Stimulated activated effector memory CD8-positive, alpha-beta T cell treated with anti-CD3 and anti-CD28 coated beads, Interleukin-12 subunit alpha, Interleukin-12 subunit beta, amount 100 ng/mL, for 72 hours (primary cell): Measurements from ENCODE around the gene SCOC.
"Not testable (repeated sequence)": the region's sequence is repeated elsewhere in the genome, so short reads cannot be mapped to it uniquely, and the experiment has no call there.

Experiments
- ATAC-seq: fragments of 150-1000 bp; cut with Tn5 transposase; 2 replicates; pipeline ENCODE4 v1.10.0; 2021
- DNase-seq, 2 donors: peaks; one replicate each; pipeline ENCODE4 v3.0.0; 2021 to 2022; ENCODE audit warnings: low spot score in 2 of 2
- H3K27ac Mint-ChIP-seq: one replicate; pipeline ENCODE4 v1.8.0; 2022; ENCODE audit warnings: mild to moderate bottlenecking, mixed read lengths
- H3K36me3 Mint-ChIP-seq: one replicate; pipeline ENCODE4 v1.8.0; 2022; ENCODE audit warnings: mild to moderate bottlenecking, mixed read lengths
- H3K4me1 Mint-ChIP-seq: one replicate; pipeline ENCODE4 v1.8.0; 2022; ENCODE audit warnings: mixed read lengths
- H3K4me3 Mint-ChIP-seq: one replicate; pipeline ENCODE4 v1.8.0; 2022; ENCODE audit warnings: mild to moderate bottlenecking, mixed read lengths
- H3K9me3 Mint-ChIP-seq: one replicate; pipeline ENCODE4 v1.8.0; 2022; ENCODE audit warnings: mixed read lengths

The SCOC gene

DNA sequence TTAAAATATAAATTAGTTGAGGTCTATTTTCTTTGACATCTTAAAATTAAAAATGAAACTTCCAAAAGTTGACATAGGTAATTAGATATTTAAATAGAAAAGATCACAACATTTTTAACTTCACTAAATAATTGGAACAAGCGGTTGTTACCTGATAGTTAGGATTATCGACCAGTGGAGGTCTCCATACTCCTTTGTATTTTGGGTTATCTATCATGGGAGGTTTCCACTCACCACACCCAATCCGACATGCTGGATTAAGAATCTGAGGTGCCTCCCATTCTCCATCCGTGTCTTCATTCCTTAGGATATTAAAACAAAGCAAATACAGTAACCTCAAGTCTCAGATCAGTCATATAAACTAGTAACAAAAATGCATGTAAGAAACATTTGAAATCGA lies 22.2 kb downstream of the SCOC start:
- no peaks in the 10 kb centered on the region for H3K4me1 Mint-ChIP-seq
- no peak overlapping the region for H3K4me3 Mint-ChIP-seq
- no peak overlapping the region for H3K27ac Mint-ChIP-seq
- ATAC-seq: no peak
- H3K9me3 Mint-ChIP-seq: no peaks in the 10 kb centered on the region
- H3K36me3 Mint-ChIP-seq: no peaks in the 10 kb centered on the region
- DNase-seq: no peak

DNA sequence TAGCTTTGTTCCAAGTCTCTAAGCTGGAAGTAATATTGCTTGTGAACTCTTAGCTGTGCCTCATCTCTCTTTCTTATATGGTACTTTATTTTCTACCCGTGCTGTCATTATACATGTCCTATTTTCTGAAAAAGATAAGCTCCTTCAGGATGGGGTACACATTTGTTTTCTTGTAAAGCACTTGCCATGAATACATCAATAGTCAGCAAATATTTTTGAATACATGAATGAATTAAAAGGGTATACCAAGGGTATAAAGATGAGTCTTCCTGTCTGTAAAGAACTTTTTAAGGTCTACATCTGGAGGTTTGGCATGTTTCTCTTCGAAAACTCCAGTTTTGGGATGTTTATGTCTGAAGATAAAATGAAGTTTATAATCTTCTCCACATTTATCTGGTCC lies 26.7 kb downstream of the SCOC start:
- ATAC-seq (no peak), DNase-seq (no peak)
- Mint-ChIP-seq H3K4me1 (no peaks in the 10 kb centered on the region), H3K36me3 (no peaks in the 10 kb centered on the region), H3K27ac (no peak overlapping the region), H3K9me3 (no peaks in the 10 kb centered on the region), H3K4me3 (no peak overlapping the region)

- no peak overlapping the region for H3K4me3 Mint-ChIP-seq
- DNase-seq (no peak), ATAC-seq (peak; percentile 83)
- H3K36me3 Mint-ChIP-seq: no peaks in the 10 kb centered on the region
- H3K27ac Mint-ChIP-seq: no peak overlapping the region
- no peaks in the 10 kb centered on the region for H3K4me1 Mint-ChIP-seq
- H3K9me3 Mint-ChIP-seq: no peaks in the 10 kb centered on the region
These were observed 32.8 kb downstream of the SCOC start for GRCh38 chr4:140406292-140406691.

- no peak overlapping the region for H3K4me3 Mint-ChIP-seq
- ATAC-seq (peak; percentile 67), DNase-seq (no peak)
- H3K9me3 Mint-ChIP-seq: no peaks in the 10 kb centered on the region
- no peaks in the 10 kb centered on the region for H3K4me1 Mint-ChIP-seq
- no peaks in the 10 kb centered on the region for H3K36me3 Mint-ChIP-seq
- H3K27ac Mint-ChIP-seq: no peak overlapping the region
These were observed 35.5 kb downstream of the SCOC start for GRCh38 chr4:140408974-140409373.

DNA sequence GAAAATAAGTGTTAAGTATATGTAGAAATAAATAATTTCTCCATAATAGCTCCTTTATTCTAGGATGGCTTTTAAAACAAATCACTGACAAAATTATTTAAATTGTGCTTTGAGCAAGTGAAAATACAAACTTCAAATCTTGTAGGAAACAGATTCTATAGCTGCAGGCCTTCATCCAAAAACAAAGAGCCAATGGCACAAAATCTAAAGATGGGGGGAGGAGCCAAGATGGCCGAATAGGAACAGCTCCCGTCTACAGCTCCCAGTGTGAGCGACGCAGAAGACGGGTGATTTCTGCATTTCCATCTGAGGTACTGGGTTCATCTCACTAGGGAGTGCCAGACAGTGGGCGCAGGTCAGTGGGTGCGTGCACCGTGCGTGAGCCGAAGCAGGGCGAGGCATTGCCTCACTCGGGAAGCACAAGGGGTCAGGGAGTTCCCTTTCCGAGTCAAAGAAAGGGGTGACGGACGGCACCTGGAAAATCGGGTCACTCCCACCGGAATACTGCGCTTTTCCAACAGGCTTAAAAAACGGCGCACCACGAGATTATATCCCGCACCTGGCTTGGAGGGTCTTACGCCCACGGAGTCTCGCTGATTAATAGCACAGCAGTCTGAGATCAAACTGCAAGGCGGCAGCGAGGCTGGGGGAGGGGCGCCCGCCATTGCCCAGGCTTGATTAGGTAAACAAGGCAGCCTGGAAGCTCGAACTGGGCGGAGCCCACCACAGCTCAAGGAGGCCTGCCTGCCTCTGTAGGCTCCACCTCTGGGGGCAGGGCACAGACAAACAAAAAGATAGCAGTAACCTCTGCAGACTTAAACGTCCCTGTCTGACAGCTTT lies 39.9 kb downstream of the SCOC start:
- H3K4me3 Mint-ChIP-seq, H3K4me1 Mint-ChIP-seq, H3K9me3 Mint-ChIP-seq, ATAC-seq, H3K36me3 Mint-ChIP-seq, DNase-seq, H3K27ac Mint-ChIP-seq: not testable (repeated sequence)

DNA sequence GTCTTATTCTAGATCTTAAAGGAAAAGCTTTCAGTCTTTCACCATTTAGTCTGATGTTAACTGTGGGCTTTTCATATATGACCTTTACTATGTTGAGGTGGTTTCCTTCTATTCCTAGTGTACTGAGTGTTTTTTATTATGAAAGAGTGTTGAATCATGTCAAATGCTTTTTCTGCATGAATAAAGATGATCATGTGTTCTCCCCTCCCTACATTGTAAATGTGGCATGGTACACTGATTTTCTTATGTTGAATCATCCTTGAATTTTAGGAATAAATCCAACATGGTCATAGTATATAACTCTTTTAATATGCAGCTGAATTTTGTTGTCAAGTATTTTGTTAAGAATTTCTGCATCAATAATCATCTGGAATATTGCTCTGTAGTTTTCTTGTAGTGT lies 49.7 kb downstream of the SCOC start:
- no peaks in the 10 kb centered on the region for H3K36me3 Mint-ChIP-seq
- no peak overlapping the region for H3K4me3 Mint-ChIP-seq
- no peak overlapping the region for H3K27ac Mint-ChIP-seq
- H3K4me1 Mint-ChIP-seq: peaks cover 7% of the 10 kb centered on the region
- no peak for DNase-seq
- no peak for ATAC-seq
- no peaks in the 10 kb centered on the region for H3K9me3 Mint-ChIP-seq

- H3K4me3 Mint-ChIP-seq: peak overlapping the region; percentile 67
- no peak overlapping the region for H3K27ac Mint-ChIP-seq
- H3K9me3 Mint-ChIP-seq: no peaks in the 10 kb centered on the region
- H3K36me3 Mint-ChIP-seq: no peaks in the 10 kb centered on the region
- peaks cover 7% of the 10 kb centered on the region for H3K4me1 Mint-ChIP-seq
- peak in 1 of 2 donors; percentile 50 for DNase-seq
- peak; percentile 44 for ATAC-seq
These were observed 53.2 kb downstream of the SCOC start for GRCh38 chr4:140426610-140427105.

- H3K4me1 Mint-ChIP-seq: peaks cover 7% of the 10 kb centered on the region
- DNase-seq (peak; percentile 4 to 73), ATAC-seq (peak; percentile 84)
- no peaks in the 10 kb centered on the region for H3K9me3 Mint-ChIP-seq
- H3K36me3 Mint-ChIP-seq: no peaks in the 10 kb centered on the region
- peak within 1 kb of the TSS; percentile 67 for H3K4me3 Mint-ChIP-seq
- no peak within 1 kb of the TSS for H3K27ac Mint-ChIP-seq
These were observed 53.9 kb downstream of the SCOC start, which contains the start of gene CLGN for GRCh38 chr4:140427106-140427918. Gene CLGN, minus strand, starts transcription at chr4:140427648. Its CDS starts 14,570 bp downstream, at chr4:140413078.

DNA sequence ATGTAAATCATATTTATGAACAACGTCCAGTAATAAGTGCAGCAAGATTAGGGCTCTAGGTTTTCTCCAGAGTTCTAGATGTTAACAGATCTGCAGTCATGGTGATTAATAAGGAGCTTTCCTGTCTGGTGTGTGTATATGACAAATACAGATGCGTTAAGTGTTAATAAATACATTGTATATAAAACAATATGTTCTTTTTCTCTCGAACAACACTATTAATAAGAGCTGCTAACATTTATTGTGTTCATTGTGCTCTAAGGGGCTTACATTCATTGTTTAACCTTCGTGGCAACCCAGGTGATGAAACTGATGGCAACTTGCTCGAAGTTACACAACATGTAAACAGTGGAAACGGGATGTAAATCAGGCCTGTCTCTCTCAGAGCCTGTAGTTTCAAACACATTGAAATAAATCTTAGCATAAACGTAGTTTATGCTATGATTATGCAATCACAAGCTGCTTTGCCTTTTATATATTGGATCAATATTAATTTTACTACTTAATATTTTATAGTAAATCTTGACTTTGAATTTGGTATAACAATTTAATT lies 54.5 kb downstream of the SCOC start:
- no peak for DNase-seq
- Mint-ChIP-seq H3K4me3 (peak overlapping the region; percentile 67), H3K4me1 (peaks cover 7% of the 10 kb centered on the region), H3K36me3 (no peaks in the 10 kb centered on the region), H3K27ac (no peak overlapping the region), H3K9me3 (no peaks in the 10 kb centered on the region)
- ATAC-seq: no peak
